ENCODE results near the gene PTPRN2. TPM values are rescaled to one million over a fixed set of nuclear protein-coding genes. Genes with fewer than 3 reads are reported as not detected.

Gene PTPRN2
- total and polyA plus RNA-seq, 8 donors = 4.9 to 136 (median 46.8) TPM

GRCh38 chr7:157834501-157835163 lies 753.0 kb downstream of the PTPRN2 start:
- Histone ChIP-seq H3K36me3 (no peaks in the 10 kb centered on the region), H3K4me3 (no peak overlapping the region), H3K27ac (no peak overlapping the region), H3K4me1 (no peaks in the 10 kb centered on the region), H3K27me3 (no peaks in the 10 kb centered on the region), H3K9me3 (no peaks in the 10 kb centered on the region)
- 81 to 91% (median 89%) methylated on average over 15 to 20 of the region's 20 CpGs for WGBS, 5 donors
- no peak for DNase-seq
- intact Hi-C loops (cut with DNase I; ENCODE audit: low total_unique reads) = no loop called here
- TF ChIP-seq EP300 (IDR thresholded peaks at IDR 0.05) = no peak
- TF ChIP-seq POLR2A (IDR thresholded peaks at IDR 0.05) = no peak
- TF ChIP-seq POLR2AphosphoS5 (IDR thresholded peaks at IDR 0.05) = no peak
- no peak for TF ChIP-seq CTCF (IDR thresholded peaks at IDR 0.05)

GRCh38 chr7:157832866-157833607 lies 754.6 kb downstream of the PTPRN2 start:
- WGBS, 5 donors = 87 to 95% (median 93%) methylated on average over 35 of the region's 35 CpGs
- intact Hi-C loops (cut with DNase I; ENCODE audit: low total_unique reads) = no loop called here

DNA sequence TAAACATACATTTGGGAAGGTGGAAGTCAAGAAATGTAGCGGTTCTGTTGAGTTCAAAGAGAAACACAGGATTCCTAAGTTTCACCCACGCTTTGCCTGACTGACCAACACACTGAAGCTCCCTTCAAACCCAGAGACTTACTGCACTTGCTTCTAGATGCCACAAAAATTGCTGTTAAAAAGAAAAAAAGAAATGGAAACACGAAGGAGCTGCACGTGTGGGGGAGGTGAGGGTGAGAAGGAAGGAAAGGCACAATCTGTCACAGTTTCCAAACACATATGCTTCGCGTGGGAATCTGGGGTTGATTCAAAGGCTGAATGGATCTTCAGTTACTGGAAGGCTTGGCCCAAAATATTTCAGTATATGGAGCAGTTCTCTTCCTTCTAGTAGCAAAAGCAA lies 755.2 kb downstream of the PTPRN2 start:
- H3K36me3 ChIP-seq = no peaks in the 10 kb centered on the region
- WGBS, 5 donors = 61 to 79% (median 71%) methylated on average over 6 of the region's 6 CpGs
- no peaks in the 10 kb centered on the region for H3K4me1 ChIP-seq
- H3K27ac ChIP-seq = no peak overlapping the region
- H3K9me3 ChIP-seq = no peaks in the 10 kb centered on the region
- no peak for DNase-seq
- no peaks in the 10 kb centered on the region for H3K27me3 ChIP-seq
- H3K4me3 ChIP-seq = no peak overlapping the region
- TF ChIP-seq EP300 (IDR thresholded peaks at IDR 0.05) (no peak), CTCF (IDR thresholded peaks at IDR 0.05) (no peak), POLR2A (IDR thresholded peaks at IDR 0.05) (no peak), POLR2AphosphoS5 (IDR thresholded peaks at IDR 0.05) (no peak)
- intact Hi-C loops (cut with DNase I; ENCODE audit: low total_unique reads) = no loop called here

More at GRCh38 chr7:157832866-157833607, 754.6 kb downstream of the PTPRN2 start:
- DNase-seq = no peak
- Histone ChIP-seq H3K4me1 (no peaks in the 10 kb centered on the region), H3K27me3 (no peaks in the 10 kb centered on the region), H3K27ac (no peak overlapping the region), H3K36me3 (no peaks in the 10 kb centered on the region), H3K9me3 (no peaks in the 10 kb centered on the region), H3K4me3 (no peak overlapping the region)
- TF ChIP-seq POLR2AphosphoS5 (IDR thresholded peaks at IDR 0.05) = no peak
- TF ChIP-seq CTCF (IDR thresholded peaks at IDR 0.05) = no peak
- TF ChIP-seq EP300 (IDR thresholded peaks at IDR 0.05) = no peak
- no peak for TF ChIP-seq POLR2A (IDR thresholded peaks at IDR 0.05)

DNA sequence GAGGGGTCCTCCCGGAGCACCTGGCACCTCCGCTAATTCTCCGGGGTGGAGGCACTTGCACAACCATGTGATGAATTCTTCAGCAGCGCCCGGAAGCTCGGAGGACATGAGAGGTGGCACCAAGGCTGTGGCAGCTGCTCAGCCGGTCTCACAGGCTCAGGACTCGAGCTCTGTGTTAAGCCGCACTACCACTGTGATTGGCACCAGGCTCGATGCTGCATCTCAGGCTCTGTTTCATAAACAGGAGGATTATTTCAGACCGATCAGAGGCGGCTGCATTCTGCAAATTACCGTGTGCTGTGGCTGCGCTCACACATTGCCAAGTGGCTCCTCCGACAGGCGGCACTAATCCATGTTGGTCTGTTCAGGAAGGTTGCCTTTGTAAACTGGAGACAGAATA lies 755.6 kb downstream of the PTPRN2 start:
- intact Hi-C loops (cut with DNase I; ENCODE audit: low total_unique reads) = no loop called here
- no peak overlapping the region for H3K27ac ChIP-seq
- no peaks in the 10 kb centered on the region for H3K9me3 ChIP-seq
- WGBS, 5 donors = 60 to 88% (median 83%) methylated on average over 15 to 16 of the region's 16 CpGs
- no peaks in the 10 kb centered on the region for H3K36me3 ChIP-seq
- H3K4me1 ChIP-seq = no peaks in the 10 kb centered on the region
- DNase-seq = no peak
- H3K4me3 ChIP-seq = no peak overlapping the region
- no peak for TF ChIP-seq EP300 (IDR thresholded peaks at IDR 0.05)
- no peak for TF ChIP-seq POLR2A (IDR thresholded peaks at IDR 0.05)
- TF ChIP-seq POLR2AphosphoS5 (IDR thresholded peaks at IDR 0.05) = no peak
- H3K27me3 ChIP-seq = no peaks in the 10 kb centered on the region
